Smooth muscle cell of bladder (primary cell): ENCODE measurements around the gene CD84. TPM values are rescaled to one million over a fixed set of nuclear protein-coding genes. Genes with fewer than 3 reads are reported as not detected.

Source experiments
- total RNA-seq: library from RNA; depleted of rRNA; stranded (reverse); fragments of >200 nt; gene quantifications from 2 replicates; pipeline ENCODE4 v1.2.3, GENCODE V29; 2014

The CD84 gene, protein sequence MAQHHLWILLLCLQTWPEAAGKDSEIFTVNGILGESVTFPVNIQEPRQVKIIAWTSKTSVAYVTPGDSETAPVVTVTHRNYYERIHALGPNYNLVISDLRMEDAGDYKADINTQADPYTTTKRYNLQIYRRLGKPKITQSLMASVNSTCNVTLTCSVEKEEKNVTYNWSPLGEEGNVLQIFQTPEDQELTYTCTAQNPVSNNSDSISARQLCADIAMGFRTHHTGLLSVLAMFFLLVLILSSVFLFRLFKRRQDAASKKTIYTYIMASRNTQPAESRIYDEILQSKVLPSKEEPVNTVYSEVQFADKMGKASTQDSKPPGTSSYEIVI
- total RNA-seq, result not detected in 2 replicates

GRCh38 chr1:160579216-160579701 lies at the start of gene CD84:
Gene CD84 (minus strand): TSS chr1:160579496. CDS start chr1:160579437, 59 bp downstream.

DNA sequence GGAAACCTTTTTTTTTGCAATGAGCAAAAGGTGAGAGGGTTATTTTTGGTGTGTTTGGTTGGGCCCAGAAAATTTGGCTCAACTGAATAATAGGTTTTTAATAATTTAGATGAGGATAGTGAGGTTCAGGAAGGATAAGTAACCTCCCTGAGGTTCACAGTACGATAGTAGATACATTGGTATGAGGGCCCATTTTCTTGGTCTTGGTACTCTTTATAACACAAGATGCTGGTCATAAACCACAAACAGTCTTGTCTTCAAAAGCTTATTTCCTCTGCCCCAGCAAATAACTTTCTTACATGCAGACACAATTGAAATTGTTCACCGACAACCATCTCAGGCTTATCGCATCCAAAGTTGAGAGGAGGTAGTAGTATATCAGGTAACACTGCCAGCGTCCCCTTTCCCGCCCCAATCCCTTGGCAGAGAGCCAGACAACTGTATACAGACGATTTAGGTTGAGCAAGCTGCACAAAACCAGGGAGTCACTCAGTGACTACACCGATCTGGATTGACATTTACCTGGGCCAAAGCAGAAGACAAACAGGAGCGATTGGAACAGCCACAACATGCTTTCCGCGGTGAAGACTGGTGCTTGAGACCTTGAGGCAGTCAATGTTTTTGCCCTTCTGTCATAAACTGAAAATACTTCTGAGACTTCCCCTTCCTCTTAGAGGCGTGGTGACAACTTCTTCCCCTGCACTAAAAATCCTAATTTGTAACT lies 56.5 kb downstream of the CD84 start, which contains the start of gene SLAMF6:
Gene SLAMF6, minus strand, starts transcription at position 634 of the 724 bp plus-strand sequence. Its CDS starts 63 bp downstream, at position 571.

Other genes with a start within 250 kb of the CD84 start
- gene COPA, start 236.2 kb downstream of the CD84 start, total RNA-seq, result 361 and 396 TPM in 2 replicates
- 83.9 and 89.6 TPM in 2 replicates for gene NCSTN, start 236.1 kb downstream of the CD84 start, total RNA-seq
- gene NHLH1, start 212.4 kb downstream of the CD84 start, total RNA-seq, result under 0.01 TPM in 1 of 2 replicates, not detected in the other
- gene VANGL2, start 178.9 kb downstream of the CD84 start, total RNA-seq, result not detected in 2 replicates
- not detected in 2 replicates for gene SLAMF6, start 56.2 kb downstream of the CD84 start, total RNA-seq
- not detected in 2 replicates for gene SLAMF1, start 67.5 kb upstream of the CD84 start, total RNA-seq
- not detected in 2 replicates for gene CD48, start 132.3 kb upstream of the CD84 start, total RNA-seq
- gene SLAMF7, start 159.8 kb upstream of the CD84 start, total RNA-seq, result not detected in 2 replicates
- not detected in 2 replicates for gene LY9, start 216.7 kb upstream of the CD84 start, total RNA-seq